ENCODE results near the gene DNAH1.

The DNAH1 gene

DNA sequence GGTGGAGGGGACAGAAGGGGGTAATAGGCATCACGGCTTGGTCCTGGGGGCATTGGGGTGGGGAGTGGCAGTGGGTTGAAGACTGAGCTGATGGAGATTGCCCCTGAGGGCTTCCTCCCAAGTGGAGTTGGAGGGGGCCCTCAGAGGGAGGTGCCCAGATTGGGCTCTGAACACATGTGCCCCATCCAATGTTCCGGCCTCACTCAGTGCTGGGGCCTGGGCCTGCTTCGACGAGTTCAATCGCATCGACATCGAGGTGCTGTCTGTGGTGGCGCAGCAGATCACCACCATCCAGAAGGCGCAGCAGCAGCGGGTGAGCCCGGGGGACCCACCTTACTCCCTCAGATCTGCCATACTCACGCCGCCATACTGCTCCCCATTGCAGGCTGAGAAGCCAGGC lies 45.3 kb downstream of the DNAH1 start:
- no peak for DNase-seq

DNA sequence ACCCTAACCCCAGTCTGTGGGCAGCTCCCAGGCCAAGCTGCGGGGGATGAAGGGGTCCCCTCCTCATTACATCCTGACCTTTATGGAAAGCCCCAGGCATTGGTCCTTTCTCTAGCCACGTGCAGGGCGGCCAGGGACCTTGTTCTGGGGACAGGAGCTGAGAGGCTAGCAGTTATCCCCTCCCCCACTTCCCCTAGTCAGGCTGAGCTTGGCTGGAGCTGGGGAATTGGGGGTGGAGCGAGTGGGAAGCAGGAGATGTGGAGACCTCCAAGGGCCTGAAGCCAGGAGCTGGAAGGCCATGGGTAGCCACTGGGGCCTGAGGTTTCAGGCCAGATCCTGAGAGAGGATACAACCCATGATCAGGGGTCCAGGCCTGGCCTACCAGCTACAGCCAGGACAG lies 45.8 kb downstream of the DNAH1 start:
- DNase-seq, result no peak

DNA sequence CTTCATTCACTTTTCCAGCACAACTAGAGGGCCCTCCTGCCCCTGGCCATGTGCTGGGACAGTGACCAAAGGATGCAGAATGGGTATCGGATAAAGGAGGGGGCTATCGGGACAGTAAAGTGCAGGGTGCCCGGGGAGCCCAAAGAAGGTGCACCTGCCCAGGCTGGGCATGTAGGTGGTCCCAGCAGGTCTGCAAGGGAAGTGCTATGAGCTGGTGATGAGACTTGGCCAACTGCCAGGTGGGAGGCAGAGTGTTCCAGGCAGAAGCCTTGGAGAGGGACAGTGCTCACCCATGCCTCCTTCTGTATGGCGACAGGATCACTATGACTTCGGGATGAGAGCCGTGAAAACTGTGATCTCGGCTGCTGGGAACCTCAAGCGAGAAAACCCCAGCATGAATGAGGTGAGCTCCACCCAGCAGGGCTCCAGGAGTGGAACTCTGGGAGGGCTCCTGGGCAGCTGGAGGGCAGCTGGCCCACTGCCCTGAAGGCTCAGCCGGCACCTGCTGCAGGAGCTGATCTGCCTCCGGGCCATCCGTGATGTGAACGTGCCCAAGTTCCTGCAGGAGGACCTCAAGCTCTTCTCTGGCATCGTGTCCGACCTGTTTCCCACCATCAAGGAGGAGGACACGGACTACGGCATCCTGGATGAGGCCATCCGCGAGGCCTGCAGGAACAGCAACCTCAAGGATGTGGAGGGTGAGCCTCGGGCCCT lies 48.4 kb downstream of the DNAH1 start:
- DNase-seq, result no peak

DNA sequence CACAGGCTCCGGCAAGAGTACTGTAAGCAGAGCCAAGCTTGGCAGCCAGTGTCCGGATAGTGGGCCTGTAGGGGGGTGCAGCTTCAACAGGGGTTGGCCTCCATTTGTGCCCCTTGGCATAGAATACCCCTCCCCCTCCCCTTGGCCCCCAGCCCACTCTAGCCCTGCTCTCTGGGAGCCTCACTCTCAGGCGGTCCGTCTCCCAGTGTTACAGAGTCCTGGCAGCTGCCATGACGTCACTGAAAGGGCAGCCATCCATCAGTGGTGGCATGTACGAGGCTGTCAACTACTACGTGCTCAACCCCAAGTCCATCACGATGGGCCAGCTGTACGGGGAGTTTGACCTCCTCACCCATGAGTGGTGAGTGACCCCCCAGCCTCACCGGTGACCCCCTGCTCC lies 50.4 kb downstream of the DNAH1 start:
- DNase-seq, result no peak

DNA sequence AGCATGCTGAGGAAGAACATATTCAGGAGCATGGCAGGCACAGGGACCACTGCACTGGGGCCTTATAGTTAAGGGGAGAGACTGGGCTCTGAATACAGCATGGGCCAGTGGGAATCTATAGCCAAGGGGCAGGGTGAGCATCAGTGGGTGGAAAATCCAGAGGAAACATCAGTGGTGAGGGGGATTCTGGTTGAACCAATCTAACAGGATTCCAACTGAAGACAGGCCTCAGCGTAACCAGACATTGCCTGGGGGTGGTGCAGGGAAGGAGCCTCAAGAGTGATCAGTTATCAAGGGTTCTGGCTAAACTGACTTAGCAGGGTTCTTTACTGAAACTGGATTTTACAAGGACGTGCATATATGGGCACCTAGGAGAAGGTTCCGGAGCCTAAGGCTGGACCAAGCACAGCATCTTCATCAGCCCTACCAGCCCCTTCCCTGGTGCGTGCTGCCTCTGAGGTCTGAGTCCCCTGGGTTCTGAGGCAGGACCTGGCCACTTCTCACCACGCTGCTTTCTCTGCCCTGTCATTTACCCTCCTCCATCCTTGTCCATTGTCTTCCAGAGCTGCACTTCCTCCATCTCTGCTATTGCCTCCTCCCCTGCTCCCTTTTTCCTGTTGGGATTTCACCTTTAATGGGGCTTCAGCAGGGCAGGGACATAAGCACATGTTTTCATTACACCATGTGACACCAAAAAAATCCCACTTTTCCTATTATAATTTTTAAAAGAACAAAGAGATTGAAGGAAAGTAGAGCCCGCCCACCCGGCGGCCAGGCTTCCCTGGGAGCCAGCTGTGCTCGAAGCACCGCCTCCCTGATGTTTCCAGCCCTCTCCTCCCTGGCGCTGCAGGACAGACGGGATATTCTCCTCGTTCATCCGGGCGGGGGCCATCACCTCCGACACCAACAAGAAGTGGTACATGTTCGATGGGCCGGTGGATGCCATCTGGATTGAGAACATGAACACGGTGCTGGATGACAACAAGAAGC lies 52.1 kb downstream of the DNAH1 start:
- DNase-seq, result no peak

DNA sequence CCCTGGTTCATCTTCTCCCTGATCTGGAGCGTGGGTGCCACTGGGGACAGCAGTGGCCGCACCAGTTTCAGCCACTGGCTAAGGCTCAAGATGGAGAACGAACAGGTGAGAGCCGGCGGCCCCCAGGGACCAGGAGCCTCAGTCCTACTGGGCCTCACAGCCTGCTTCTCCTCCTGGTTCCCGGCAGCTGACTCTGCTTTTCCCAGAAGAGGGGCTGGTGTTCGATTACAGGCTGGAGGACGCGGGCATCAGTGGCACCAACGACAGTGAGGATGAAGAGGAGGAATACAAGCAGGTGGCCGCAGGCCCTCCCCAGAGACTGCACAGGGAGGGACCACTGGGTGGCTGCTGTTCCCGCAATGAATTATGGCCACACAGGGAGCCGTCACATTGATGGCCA lies 54.4 kb downstream of the DNAH1 start:
- DNase-seq, result no peak

DNA sequence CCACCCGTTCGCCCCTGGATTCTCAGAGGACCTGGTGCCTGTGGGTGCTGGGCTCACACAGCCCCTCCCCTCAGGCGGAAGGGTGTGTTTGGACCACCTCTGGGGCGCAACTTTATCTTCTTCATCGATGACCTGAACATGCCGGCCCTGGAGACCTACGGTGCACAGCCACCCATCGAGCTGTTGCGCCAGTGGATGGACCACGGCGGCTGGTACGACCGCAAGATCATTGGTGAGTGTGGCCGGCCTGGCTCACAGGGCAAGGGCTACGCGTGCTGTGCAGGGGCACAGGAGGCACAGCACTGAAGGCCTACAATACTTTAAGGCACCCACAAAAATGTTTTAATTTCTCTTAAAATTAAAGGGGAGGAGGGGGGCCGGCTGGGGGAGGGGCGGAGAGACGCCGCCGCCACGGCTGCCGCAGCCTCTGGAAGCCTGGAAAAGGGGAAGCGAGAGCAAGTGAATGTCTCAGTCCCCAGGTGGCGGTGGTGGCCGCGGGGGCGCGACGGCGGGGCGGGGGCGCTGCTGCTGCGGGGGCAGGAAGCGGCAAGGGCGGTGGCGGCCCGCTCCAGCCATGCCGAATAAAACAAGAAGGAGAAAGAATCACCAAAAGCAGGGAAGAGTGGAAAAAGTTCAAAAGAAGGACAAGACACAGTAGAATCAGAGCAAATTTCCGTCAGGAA lies 56.8 kb downstream of the DNAH1 start:
- DNase-seq, result peak; percentile 9 to 63

DNA sequence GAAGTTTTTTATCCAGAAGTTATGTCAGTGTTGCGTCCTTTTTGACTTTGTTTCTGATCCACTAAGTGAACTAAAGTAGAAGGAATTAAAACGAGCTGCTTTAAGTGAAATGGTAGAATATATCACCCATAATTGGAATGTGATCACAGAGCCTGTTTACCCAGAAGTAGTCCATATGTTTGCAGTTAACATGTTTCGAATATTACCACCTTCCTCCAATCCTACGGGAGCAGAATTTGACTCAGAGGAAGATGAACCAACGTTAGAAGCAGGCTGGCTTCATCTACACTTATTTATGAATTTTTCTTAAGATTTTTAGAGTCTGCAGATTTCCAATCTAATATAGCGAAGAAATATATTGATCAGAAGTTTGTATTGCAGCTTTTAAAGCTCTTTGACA lies 57.6 kb downstream of the DNAH1 start:
- no peak for DNase-seq

DNA sequence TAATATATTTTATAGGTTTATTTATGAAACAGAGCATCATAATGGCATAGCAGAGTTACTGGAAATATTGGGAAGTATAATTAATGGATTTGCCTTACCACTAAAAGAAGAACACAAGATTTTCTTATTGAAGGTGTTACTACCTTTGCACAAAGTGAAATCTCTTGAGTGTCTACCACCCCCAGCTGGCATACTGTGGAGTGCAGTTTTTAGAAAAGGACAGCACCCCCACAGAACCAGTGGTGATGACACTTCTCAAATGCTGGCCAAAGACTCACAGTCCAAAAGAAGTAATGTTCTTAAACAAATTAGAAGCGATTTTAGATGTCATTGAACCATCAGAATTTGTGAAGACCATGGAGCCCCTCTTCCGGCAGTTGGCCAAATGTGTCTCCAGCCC lies 58.1 kb downstream of the DNAH1 start:
- DNase-seq, result no peak

DNA sequence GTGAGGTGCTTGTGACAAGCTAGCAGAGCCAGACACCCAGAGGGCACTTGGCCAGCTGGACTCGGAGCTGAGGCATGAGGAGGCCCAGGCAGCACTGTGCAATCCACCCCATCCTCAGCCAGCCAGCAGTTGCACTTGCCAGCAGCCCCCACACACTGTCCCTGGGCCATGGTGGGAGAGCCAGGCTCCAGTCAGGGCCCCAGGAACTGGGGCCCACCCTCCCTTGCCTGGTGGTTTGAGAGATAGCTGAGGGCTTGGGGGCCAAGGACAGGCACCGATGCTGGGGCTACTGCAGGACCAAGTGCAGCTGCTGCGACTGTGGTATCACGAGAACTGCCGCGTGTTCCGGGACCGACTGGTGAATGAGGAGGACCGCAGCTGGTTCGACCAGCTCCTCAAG lies 63.5 kb downstream of the DNAH1 start:
- no peak for DNase-seq

DNA sequence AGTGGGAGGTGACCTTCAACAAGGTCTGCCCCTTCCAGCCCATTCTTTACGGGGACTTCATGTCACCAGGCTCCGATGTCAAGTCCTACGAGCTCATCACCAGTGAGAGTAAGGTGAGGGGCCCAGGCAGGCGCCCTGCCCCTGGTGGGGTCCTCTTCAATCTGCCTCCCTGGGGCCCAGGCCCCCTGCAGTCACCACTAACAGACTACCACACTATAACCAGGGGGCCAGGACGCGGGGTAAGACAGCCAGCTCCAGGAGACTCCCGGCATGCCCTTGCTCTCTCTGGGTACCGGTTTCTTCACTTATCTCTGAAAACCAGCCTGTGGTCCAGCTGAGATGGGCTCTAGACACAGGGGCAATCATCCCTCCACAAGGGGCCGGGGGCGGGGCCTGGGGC lies 63.9 kb downstream of the DNAH1 start:
- no peak for DNase-seq

DNA sequence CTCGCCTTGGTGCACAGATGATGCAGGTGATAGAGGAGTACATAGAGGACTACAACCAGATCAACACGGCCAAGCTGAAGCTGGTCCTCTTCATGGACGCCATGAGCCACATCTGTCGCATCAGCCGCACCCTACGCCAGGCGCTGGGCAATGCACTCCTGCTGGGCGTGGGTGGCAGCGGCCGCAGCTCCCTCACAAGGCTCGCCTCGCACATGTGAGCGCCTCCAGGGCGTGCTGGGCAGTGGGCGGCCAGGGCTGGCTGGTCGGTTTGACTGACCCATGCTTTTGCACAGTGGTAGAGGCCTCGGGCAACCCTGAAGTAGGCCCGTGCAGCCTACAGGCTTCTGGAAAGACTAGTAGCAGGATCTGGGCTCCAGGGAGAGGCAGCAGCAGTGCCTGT lies 65.5 kb downstream of the DNAH1 start:
- DNase-seq, result no peak

DNA sequence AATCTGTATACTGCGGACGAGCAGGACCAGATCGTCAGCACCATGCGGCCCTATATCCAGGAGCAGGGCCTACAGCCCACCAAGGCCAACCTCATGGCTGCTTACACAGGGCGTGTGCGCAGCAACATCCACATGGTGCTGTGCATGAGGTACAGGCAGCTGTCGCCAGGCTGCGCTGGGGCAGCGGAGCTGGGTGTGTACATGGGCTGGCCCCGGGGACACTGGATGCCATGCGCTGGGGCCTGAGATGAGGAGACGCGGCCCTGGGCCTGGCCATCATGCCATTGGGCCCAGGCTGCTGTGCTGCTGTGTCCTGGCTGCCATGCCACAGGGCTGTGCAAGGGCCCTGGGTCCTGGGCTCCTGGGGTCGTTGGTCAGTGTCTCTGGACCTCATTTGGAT lies 67.3 kb downstream of the DNAH1 start:
- no peak for DNase-seq

DNA sequence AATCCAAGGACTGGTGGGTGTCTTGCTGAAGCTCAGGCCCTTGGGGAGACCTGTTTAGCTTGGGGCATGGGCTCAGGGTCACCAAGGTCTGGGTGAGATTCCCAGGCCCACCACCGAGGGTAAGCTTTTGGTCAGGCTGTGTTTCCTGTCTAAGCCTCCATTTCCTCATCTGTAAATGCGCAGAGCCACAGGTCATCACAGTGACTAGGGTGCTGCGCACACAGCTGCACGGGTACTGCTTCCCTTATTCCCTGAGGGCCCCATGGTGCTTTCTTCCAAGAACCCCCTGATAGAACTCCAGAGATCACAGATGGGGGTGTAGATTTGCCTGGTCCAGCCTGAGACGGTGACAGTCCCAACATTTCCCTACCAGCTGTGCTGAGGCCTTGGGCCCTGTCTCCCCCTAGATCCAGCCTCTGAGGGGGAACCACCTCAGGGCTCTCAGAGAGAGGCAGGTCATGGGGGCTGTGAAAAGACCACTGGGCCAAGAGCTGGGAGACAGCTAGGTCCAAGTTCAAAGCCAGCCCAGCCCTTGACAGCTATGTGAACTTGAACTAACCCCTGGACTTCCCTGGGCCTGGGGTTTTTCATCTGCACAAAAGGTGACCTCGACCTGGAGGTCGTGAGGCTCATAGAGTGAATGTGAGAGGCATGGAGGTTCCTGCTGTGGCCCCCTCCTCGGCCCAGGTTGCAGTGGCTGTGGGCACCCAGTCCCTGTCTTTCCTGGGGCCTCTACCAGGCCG lies 68.1 kb downstream of the DNAH1 start:
- DNase-seq, result no peak

DNA sequence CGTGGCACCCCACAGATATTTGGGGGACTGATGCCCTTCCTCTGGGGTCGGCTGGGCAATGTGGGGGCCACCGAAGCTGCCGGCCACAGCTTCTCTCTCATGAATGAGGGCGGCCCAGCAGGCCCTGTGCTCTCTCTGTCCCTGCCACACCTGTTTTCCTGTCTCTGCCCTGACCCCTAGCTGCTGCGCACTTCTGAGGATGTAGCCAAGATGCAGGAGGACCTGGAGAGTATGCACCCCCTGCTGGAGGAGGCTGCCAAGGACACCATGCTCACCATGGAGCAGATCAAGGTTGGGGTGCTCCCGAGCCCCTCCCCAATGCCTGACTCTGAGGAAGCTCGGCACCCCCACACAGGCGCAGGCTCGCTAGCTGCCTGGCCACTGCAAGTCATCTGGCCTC lies 69.0 kb downstream of the DNAH1 start:
- DNase-seq, result no peak

DNA sequence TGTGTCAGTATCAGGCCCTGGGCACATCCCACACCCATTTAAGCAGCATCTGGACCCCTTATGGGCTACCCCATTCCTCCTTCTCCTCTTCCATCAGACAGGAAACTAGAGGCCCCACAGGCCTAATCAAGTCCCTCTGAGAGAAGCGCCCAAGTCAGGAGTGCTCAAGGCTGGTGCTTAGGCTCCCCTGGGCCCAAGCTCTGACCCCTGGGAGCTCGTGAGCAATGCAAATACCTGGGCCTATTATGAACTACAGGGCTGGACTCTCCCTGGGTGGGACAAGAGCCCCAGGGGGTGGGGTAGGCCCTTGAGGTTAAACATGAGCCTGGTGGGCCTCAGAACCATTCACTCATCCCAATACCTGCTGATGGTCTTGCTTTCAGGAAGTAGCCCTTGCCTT lies 71.4 kb downstream of the DNAH1 start:
- no peak for DNase-seq

DNA sequence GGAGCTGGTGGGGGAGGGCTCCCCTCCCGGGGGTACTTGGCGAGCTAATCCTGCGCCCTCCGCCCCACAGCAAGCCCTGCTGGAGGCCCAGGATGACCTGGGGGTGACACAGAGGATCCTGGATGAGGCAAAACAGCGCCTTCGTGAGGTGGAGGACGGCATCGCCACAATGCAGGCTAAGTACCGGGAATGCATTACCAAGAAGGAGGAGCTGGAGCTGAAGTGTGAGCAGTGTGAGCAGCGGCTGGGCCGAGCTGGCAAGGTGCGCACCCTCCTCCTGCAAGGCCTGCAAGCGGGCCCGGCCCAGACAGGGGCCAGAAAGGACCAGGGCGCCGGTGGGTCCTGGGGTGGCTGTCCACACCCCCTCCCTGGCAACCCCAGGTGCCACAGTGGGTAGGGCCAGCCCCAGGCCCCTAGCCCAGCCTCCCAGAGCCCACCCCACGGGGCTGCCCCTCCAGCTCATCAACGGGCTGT lies 72.3 kb downstream of the DNAH1 start:
- DNase-seq, result no peak

DNA sequence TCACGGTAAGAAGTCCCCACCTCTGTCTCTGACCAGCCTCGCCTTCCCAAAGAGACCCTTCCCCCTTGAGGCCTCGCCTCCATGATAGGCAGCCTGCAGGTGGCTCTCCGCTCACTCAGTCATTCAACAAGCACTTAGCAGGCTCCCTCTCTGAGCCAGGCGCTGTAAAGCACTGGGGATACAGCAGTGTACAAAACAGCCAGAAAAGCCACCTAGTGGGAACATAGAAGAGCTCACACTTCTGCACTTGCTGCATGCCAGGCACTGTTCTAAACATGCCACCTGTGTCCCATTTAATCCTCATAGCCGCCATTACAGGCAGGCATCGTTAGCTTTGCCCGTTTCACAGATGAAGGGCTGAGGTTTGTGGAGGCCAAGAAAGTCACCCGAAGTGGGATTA lies 72.8 kb downstream of the DNAH1 start:
- DNase-seq, result no peak

DNA sequence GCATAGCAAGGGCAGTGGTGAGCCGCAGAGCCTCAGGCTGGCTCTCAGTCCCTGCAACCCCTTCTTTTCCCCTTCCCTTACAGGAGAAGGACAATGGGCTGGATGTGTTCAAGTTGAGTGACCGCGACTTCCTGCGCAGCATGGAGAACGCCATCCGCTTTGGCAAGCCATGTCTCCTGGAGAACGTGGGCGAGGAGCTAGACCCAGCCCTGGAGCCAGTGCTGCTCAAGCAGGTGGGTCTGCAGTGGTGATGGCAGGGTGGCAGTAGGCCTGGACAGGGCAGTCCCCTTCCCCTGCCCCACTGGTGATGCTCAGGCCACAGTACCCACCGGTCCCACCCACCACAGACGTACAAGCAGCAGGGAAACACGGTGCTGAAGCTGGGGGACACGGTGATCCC lies 75.0 kb downstream of the DNAH1 start:
- no peak for DNase-seq

DNA sequence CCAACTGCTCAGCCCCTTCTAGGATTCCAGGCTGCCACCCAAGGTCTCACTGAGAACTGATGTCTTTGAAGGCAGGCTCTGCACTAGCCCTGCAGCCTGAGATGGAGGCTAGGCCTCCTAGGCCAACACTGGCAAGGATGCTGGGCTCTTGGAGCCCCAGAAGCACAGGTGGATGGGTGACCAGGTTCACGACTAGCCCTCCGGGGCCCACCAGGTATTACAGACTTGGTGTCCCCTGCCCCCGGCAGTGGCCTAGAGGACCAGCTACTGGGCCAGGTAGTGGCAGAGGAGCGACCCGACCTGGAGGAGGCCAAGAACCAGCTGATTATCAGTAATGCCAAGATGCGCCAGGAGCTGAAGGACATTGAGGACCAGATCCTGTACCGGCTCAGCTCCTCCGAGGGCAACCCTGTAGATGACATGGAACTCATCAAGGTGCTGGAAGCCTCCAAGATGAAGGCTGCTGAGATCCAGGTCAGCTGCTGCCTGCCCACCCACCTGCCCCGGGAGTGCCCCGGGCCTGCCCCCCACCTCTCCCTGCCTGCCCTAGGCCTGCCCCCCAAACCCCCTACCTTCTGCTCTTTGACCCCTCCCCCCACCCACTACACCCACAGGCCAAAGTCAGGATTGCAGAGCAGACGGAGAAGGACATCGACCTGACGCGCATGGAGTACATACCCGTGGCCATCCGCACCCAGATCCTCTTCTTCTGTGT lies 76.3 kb downstream of the DNAH1 start:
- DNase-seq, result no peak

DNA sequence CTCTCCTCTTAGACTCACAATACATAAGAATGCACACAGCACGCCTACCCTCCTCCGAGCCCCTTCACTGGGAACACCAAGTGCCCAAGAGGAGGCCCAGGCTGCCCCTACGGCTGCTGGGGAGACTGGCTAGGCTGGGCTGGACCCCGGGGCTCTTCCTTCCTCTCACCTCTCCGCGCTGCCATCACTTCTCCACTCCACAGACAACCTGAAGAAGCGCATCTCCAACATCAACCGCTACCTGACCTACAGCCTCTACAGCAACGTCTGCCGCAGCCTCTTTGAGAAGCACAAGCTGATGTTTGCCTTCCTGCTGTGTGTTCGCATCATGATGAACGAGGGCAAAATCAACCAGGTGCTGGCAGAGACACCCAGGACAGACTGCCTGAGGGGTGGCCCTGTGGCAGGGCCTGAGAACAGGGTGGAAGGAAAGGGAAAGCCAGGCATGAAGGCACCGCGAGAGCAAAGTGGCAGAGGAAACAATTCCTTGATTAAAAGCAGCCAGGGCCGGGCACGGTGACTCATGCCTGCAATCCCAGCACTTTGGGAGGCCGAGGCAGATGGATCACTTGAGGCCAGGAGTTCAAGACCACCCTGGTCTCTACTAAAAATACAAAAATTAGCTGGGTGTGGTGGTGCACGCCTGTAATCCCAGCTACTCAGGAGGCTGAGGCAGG lies 77.2 kb downstream of the DNAH1 start:
- DNase-seq, result no peak
